Retinal pigment epithelial cell (primary cell): ENCODE measurements around the gene DDA1.

Experiments used
- DNase-seq: peaks from one replicate; pipeline ENCODE4 v3.0.0-alpha.2; 2010; ENCODE audit warnings: low read depth
- H3K4me3 ChIP-seq: 2 replicates; pipeline ENCODE4 v1.5.1; 2011; ENCODE audit warnings: mild to moderate bottlenecking, low read length, control low read depth, moderate library complexity
- TF ChIP-seq, protein P1 (sequence below): conservative IDR thresholded peaks from 2 replicates; pipeline ENCODE4 v1.5.1; 2011; ENCODE audit warnings: low read depth, low read length, control low read depth, inconsistent platforms

DDA1 gene

DNA sequence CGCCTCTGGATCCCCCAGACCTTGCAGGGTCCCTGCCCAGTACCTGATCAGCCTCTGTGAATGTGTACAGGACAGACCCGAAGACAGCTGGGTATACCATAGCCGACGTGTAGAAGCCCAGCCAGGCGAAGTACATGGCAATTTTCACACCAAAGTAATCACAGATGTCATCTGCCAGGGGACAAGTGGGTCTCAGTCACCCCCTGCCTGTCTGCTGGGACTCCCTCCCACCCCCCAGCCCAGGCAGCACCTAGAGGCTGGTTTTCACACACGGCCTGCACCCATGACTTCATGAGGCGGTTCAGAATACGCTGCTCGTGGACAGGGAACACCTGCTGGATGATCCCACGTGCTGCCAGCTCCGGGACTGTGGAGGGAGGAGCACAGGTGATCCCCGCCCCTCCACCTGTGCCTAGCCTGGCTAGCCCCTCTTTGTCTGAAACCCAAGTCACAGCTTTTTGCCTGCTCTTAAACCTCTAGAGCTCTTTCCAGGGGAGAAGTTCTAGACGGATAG lies 21.7 kb downstream of the DDA1 start:
- no peak for DNase-seq
- H3K4me3 ChIP-seq = no peak overlapping the region
- TF ChIP-seq, protein P1, sequence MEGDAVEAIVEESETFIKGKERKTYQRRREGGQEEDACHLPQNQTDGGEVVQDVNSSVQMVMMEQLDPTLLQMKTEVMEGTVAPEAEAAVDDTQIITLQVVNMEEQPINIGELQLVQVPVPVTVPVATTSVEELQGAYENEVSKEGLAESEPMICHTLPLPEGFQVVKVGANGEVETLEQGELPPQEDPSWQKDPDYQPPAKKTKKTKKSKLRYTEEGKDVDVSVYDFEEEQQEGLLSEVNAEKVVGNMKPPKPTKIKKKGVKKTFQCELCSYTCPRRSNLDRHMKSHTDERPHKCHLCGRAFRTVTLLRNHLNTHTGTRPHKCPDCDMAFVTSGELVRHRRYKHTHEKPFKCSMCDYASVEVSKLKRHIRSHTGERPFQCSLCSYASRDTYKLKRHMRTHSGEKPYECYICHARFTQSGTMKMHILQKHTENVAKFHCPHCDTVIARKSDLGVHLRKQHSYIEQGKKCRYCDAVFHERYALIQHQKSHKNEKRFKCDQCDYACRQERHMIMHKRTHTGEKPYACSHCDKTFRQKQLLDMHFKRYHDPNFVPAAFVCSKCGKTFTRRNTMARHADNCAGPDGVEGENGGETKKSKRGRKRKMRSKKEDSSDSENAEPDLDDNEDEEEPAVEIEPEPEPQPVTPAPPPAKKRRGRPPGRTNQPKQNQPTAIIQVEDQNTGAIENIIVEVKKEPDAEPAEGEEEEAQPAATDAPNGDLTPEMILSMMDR = no peak

DNA sequence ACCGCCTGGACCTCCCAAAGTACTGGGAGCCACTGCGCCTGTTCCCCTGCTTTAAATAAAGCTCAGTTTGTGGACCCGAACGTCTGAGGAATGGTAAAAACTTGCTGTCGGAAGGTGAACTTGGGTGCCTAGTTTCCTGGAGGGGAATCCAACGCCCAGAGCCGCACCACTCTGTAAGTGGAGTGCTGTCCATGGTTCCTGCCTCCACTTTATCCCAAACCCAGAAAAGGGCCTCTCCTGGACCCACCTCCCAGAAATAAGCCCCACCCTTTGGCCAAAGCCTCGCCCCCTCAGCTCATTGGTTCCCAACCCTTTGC lies 23.0 kb downstream of the DDA1 start:
- DNase-seq = no peak
- TF ChIP-seq, protein P1 = no peak
- no peak overlapping the region for H3K4me3 ChIP-seq

DNA sequence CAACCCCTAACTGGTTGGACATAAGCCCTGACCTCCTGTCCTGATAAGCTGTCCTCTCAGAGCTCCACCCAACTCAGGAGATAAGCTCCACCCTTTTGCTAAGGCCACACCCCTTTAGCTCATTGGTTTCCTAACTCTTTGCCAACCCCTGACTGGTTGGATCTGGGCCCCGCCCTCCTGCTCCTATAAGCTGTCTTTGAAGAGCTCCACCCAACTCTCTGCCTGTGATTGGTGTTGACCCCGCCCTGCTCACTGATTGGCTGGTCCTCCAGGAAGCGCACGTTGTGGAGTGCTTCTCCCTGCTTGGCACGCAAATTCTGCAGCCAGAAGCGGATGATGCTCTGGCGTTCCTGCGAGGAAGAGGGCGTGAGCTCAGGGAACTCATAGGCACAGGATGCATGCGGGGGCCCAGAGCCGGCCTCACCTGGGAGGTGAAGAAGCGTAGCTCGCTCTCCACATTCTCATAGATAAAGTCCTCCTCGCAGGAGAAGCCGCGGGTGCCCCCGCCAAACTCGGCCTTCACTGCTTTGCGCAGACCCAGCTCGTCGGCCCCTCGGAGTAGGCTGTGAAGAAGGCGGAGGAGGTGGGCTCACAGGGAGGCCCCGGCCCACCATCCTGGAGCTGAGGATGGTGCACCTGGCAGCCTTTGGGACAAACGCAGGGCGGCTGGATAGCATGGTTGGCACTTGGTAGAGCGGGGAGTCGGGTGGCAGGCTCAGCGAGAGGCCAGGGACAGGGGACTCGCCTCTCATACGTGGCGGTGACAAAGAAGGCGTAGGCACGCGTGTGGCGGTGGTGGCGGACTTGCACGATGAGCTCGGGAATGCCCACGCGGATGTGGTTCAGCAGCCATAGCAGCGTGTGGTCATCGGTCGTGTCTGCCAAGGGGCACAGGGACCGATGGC lies 23.6 kb downstream of the DDA1 start:
- TF ChIP-seq, protein P1 = no peak
- H3K4me3 ChIP-seq = no peak overlapping the region
- DNase-seq = no peak

- H3K4me3 ChIP-seq = peak overlapping the region; percentile 58
- TF ChIP-seq, protein P1 = no peak
- no peak for DNase-seq
Observed at GRCh38 chr19:17333611-17334413, 24.4 kb downstream of the DDA1 start.

DNA sequence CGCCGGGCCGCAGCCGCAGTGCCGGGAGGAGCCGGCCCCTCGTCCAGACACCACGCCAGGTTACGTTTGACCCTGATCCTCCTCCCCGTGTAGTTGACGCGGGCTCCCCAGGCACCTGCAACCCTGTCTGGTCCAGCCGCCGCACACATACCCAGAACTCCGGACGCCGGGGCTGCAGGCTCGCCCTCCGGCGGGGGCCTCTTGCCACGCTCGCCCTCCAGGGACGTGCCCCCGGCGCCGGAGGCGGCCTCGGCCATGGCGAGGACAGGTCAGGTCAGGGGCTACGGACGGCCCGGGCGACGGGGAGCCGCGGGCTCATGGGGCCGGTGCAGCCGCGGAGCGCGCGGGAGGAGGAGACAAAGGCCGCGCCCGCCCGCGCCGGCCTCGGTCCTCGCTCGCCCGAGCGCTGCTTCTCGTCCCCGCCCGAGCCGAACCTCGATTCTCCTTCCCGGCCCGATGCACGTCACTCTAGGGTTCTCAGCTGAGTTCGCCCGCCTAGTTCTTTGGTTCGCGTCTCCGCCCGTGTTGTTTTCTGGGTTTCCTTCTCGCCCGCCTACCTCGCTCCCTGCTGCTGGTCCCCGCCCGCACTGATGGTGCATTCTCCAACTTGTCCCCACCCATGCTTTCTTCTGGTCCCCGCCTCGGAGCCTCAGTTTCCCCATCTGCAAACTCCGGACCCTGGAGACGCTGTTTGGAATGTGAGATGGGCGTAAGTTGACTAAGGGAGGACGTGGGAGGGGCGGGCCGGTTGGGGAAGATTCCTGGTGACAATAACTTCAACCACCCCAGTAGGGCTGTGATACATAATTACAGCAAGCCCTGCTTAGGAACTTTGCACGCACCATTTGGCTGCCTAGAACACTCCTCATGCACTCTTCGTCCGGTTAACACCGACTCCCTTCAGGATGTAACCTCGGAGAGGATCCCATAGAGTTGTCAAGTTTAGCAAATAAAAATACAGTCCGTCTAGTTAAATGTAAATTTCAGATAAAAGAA lies 25.3 kb downstream of the DDA1 start, which contains the start of gene ANO8:
ANO8 (minus strand) TSS at position 442 of the 996 bp plus-strand sequence; CDS start at position 257, 185 bp downstream.
- TF ChIP-seq, protein P1 = no peak

DNA sequence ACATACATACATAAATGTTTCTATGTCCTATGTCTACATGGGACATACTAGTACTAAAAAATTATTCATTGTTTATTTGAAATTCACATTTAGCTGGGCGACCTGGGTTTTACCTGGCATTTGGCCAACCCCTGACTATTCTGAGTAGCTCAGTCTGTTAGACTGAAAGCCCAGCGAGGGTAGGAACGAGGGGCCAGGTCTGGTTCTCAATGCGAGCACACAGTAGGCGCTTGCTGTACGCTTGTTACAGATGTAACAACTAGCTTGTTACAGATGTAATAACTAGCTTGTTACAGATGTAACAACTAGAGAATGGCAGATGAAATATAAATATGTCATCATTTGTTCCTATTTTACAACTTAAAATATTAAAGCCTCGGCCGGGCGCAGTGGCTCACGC lies 26.2 kb downstream of the DDA1 start:
- H3K4me3 ChIP-seq = no peak overlapping the region
- TF ChIP-seq, protein P1 = no peak
- DNase-seq = no peak

More for the DNA sequence above, 25.3 kb downstream of the DDA1 start, which contains the start of gene ANO8:
- peak; percentile 96 for DNase-seq
- peak within 1 kb of the TSS; percentile 58 for H3K4me3 ChIP-seq
